Endothelial cell of umbilical vein (primary cell): ENCODE measurements around the gene FRMD4A.
A peak's percentile ranks its signal among the peaks of the same experiment; 100 is the strongest.

ENCODE experiments used
- EZH2 ChIP-seq: IDR thresholded peaks from 2 replicates; pipeline ENCODE4 v1.6.1; 2012; ENCODE audit warnings: borderline replicate concordance, low read depth, mild to moderate bottlenecking, moderate library complexity, low read length, inconsistent platforms; ENCODE audit not compliant: severe bottlenecking
- GATA2 ChIP-seq: IDR thresholded peaks from 2 replicates; pipeline ENCODE4 v1.7.0; 2011; ENCODE audit warnings: low read depth, mild to moderate bottlenecking, moderate library complexity, mixed read lengths, low read length; ENCODE audit not compliant: insufficient read length, insufficient read depth
- MAX ChIP-seq: IDR thresholded peaks from 2 replicates; pipeline ENCODE4 v1.6.1; 2011; ENCODE audit not compliant: insufficient read depth, insufficient read length
- MYC ChIP-seq: IDR thresholded peaks from one replicate; pipeline ENCODE4 v1.6.1; 2011; ENCODE audit warnings: mild to moderate bottlenecking, low read depth, low read length
- POLR2A ChIP-seq: IDR thresholded peaks from 2 replicates; pipeline ENCODE4 v1.6.1; 2012; ENCODE audit warnings: low read depth, mild to moderate bottlenecking, control low read depth, low read length
- POLR2AphosphoS5 ChIP-seq: IDR thresholded peaks from 2 replicates; pipeline ENCODE4 v1.6.1; 2012; ENCODE audit warnings: low read depth, mild to moderate bottlenecking, control low read depth, low read length, moderate library complexity; ENCODE audit not compliant: insufficient read depth
- TF ChIP-seq, protein P1 (sequence below), 2 donors: IDR thresholded peaks; 1 replicate in 1 of 2; 2 replicates in 1 of 2; pipeline ENCODE4 v1.5.1; 2011; ENCODE audit warnings: low read length in 2 of 2, mild to moderate bottlenecking in 2 of 2, moderate library complexity in 2 of 2, control low read depth in 1 of 2, inconsistent platforms in 1 of 2, low read depth in 1 of 2; ENCODE audit not compliant: insufficient read depth in 1 of 2; ENCODE audit errors: extremely low read depth in 1 of 2

GRCh38 chr10:14200698-14201544 is 129.8 kb downstream of the FRMD4A start:
- TF ChIP-seq, protein P1, sequence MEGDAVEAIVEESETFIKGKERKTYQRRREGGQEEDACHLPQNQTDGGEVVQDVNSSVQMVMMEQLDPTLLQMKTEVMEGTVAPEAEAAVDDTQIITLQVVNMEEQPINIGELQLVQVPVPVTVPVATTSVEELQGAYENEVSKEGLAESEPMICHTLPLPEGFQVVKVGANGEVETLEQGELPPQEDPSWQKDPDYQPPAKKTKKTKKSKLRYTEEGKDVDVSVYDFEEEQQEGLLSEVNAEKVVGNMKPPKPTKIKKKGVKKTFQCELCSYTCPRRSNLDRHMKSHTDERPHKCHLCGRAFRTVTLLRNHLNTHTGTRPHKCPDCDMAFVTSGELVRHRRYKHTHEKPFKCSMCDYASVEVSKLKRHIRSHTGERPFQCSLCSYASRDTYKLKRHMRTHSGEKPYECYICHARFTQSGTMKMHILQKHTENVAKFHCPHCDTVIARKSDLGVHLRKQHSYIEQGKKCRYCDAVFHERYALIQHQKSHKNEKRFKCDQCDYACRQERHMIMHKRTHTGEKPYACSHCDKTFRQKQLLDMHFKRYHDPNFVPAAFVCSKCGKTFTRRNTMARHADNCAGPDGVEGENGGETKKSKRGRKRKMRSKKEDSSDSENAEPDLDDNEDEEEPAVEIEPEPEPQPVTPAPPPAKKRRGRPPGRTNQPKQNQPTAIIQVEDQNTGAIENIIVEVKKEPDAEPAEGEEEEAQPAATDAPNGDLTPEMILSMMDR (IDR thresholded peaks at IDR 0.05; ENCODE audit: extremely low read depth in 1 of 2, insufficient read depth in 1 of 2, low read depth in 1 of 2, low read length in 2 of 2), result peak; percentile 11 to 28
- TF ChIP-seq POLR2A (no peak), MYC (no peak), POLR2AphosphoS5 (no peak), MAX (no peak), EZH2 (no peak), GATA2 (no peak)
